GM18858 (cell line): ENCODE results near the gene TMEM89.

Source experiments
- ATAC-seq: cut with Tn5 transposase; IDR thresholded peaks from one replicate; pipeline ENCODE4 v1.9.1; 2021; ENCODE audit not compliant: unreplicated experiment

TMEM89 gene

GRCh38 chr3:48621461-48621869, at the start of gene TMEM89:
TMEM89 (minus strand) TSS chr3:48621769; CDS start chr3:48621756, 13 bp downstream.
- ATAC-seq, result no peak

- no peak for ATAC-seq
These were observed 43.4 kb upstream of the TMEM89 start for GRCh38 chr3:48664929-48665328.

- no peak for ATAC-seq
These were observed 42.7 kb upstream of the TMEM89 start for GRCh38 chr3:48664313-48664644.

GRCh38 chr3:48663489-48664312, 42.1 kb upstream of the TMEM89 start:
- peak; percentile 66 for ATAC-seq

GRCh38 chr3:48662753-48663488, 41.4 kb upstream of the TMEM89 start, which contains the start of gene CELSR3:
CELSR3 (minus strand) TSS chr3:48662886; CDS start chr3:48662634, 252 bp downstream.
- ATAC-seq, result no peak

GRCh38 chr3:48662145-48662752, 40.7 kb upstream of the TMEM89 start:
- ATAC-seq, result no peak

- ATAC-seq, result no peak
These were observed 40.1 kb upstream of the TMEM89 start for GRCh38 chr3:48661501-48662144.

- no peak for ATAC-seq
These were observed 39.3 kb upstream of the TMEM89 start for GRCh38 chr3:48660800-48661400.

GRCh38 chr3:48656841-48657281, 35.3 kb upstream of the TMEM89 start:
- ATAC-seq, result no peak

- ATAC-seq, result no peak
These were observed 34.7 kb upstream of the TMEM89 start for GRCh38 chr3:48656061-48656840.

GRCh38 chr3:48655606-48656005, 34.0 kb upstream of the TMEM89 start:
- ATAC-seq, result no peak

GRCh38 chr3:48655063-48655462, 33.5 kb upstream of the TMEM89 start:
- ATAC-seq, result no peak

- no peak for ATAC-seq
These were observed 31.6 kb upstream of the TMEM89 start for GRCh38 chr3:48652923-48653715.

- ATAC-seq, result no peak
These were observed 30.2 kb upstream of the TMEM89 start for GRCh38 chr3:48651771-48652170.

GRCh38 chr3:48650723-48651122, 29.2 kb upstream of the TMEM89 start:
- ATAC-seq, result no peak

GRCh38 chr3:48648188-48648850, 26.8 kb upstream of the TMEM89 start:
- ATAC-seq, result no peak

GRCh38 chr3:48647714-48648113, 26.1 kb upstream of the TMEM89 start:
- no peak for ATAC-seq

- no peak for ATAC-seq
These were observed 23.6 kb upstream of the TMEM89 start for GRCh38 chr3:48644898-48645760.
